GM12865 (cell line): ENCODE results near the gene MAPT.

Source experiments
- DNase-seq: peaks from one replicate; pipeline ENCODE4 v3.0.0; 2010; ENCODE audit warnings: low read depth
- H3K4me3 ChIP-seq: 2 replicates; pipeline ENCODE4 v1.5.1; 2011; ENCODE audit warnings: mild to moderate bottlenecking, low read depth, low read length, control low read depth
- TF ChIP-seq, protein P1 (sequence below): IDR thresholded peaks from 2 replicates; pipeline ENCODE4 v1.5.1; 2011; ENCODE audit warnings: low read length, control low read depth, low read depth, inconsistent platforms; ENCODE audit not compliant: insufficient read depth; ENCODE audit errors: missing control alignments

MAPT gene

DNA sequence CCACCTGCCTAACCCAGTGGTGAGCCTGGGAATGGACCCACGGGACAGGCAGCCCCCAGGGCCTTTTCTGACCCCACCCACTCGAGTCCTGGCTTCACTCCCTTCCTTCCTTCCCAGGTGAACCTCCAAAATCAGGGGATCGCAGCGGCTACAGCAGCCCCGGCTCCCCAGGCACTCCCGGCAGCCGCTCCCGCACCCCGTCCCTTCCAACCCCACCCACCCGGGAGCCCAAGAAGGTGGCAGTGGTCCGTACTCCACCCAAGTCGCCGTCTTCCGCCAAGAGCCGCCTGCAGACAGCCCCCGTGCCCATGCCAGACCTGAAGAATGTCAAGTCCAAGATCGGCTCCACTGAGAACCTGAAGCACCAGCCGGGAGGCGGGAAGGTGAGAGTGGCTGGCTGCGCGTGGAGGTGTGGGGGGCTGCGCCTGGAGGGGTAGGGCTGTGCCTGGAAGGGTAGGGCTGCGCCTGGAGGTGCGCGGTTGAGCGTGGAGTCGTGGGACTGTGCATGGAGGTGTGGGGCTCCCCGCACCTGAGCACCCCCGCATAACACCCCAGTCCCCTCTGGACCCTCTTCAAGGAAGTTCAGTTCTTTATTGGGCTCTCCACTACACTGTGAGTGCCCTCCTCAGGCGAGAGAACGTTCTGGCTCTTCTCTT, 102.1 kb downstream of the MAPT start:
- DNase-seq = no peak
- TF ChIP-seq, protein P1, sequence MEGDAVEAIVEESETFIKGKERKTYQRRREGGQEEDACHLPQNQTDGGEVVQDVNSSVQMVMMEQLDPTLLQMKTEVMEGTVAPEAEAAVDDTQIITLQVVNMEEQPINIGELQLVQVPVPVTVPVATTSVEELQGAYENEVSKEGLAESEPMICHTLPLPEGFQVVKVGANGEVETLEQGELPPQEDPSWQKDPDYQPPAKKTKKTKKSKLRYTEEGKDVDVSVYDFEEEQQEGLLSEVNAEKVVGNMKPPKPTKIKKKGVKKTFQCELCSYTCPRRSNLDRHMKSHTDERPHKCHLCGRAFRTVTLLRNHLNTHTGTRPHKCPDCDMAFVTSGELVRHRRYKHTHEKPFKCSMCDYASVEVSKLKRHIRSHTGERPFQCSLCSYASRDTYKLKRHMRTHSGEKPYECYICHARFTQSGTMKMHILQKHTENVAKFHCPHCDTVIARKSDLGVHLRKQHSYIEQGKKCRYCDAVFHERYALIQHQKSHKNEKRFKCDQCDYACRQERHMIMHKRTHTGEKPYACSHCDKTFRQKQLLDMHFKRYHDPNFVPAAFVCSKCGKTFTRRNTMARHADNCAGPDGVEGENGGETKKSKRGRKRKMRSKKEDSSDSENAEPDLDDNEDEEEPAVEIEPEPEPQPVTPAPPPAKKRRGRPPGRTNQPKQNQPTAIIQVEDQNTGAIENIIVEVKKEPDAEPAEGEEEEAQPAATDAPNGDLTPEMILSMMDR = no peak
- no peak overlapping the region for H3K4me3 ChIP-seq

DNA sequence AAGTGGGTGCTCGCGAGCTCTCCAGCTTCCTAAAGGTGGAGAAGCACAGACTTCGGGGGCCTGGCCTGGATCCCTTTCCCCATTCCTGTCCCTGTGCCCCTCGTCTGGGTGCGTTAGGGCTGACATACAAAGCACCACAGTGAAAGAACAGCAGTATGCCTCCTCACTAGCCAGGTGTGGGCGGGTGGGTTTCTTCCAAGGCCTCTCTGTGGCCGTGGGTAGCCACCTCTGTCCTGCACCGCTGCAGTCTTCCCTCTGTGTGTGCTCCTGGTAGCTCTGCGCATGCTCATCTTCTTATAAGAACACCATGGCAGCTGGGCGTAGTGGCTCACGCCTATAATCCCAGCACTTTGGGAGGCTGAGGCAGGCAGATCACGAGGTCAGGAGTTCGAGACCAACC, 102.8 kb downstream of the MAPT start:
- TF ChIP-seq, protein P1 = no peak
- DNase-seq = no peak
- H3K4me3 ChIP-seq = no peak overlapping the region

DNA sequence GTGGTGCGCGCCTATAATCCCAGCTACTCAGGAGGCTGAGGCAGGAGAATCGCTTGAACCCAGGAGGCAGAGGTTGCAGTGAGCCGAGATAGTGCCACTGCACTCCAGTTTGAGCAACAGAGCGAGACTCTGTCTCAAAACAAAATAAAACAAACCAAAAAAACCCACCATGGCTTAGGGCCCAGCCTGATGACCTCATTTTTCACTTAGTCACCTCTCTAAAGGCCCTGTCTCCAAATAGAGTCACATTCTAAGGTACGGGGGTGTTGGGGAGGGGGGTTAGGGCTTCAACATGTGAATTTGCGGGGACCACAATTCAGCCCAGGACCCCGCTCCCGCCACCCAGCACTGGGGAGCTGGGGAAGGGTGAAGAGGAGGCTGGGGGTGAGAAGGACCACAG, 103.3 kb downstream of the MAPT start:
- H3K4me3 ChIP-seq = no peak overlapping the region
- DNase-seq = no peak
- TF ChIP-seq, protein P1 = no peak

DNA sequence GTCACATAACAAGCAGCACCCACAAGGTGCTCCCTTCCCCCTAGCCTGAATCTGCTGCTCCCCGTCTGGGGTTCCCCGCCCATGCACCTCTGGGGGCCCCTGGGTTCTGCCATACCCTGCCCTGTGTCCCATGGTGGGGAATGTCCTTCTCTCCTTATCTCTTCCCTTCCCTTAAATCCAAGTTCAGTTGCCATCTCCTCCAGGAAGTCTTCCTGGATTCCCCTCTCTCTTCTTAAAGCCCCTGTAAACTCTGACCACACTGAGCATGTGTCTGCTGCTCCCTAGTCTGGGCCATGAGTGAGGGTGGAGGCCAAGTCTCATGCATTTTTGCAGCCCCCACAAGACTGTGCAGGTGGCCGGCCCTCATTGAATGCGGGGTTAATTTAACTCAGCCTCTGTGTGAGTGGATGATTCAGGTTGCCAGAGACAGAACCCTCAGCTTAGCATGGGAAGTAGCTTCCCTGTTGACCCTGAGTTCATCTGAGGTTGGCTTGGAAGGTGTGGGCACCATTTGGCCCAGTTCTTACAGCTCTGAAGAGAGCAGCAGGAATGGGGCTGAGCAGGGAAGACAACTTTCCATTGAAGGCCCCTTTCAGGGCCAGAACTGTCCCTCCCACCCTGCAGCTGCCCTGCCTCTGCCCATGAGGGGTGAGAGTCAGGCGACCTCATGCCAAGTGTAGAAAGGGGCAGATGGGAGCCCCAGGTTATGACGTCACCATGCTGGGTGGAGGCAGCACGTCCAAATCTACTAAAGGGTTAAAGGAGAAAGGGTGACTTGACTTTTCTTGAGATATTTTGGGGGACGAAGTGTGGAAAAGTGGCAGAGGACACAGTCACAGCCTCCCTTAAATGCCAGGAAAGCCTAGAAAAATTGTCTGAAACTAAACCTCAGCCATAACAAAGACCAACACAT, 104.9 kb downstream of the MAPT start, which contains the start of gene STH:
STH (plus strand) TSS at position 264 of the 913 bp plus-strand sequence; CDS start at position 294, 30 bp downstream.
- TF ChIP-seq, protein P1 = no peak
- DNase-seq = no peak
- no peak within 1 kb of the TSS for H3K4me3 ChIP-seq

DNA sequence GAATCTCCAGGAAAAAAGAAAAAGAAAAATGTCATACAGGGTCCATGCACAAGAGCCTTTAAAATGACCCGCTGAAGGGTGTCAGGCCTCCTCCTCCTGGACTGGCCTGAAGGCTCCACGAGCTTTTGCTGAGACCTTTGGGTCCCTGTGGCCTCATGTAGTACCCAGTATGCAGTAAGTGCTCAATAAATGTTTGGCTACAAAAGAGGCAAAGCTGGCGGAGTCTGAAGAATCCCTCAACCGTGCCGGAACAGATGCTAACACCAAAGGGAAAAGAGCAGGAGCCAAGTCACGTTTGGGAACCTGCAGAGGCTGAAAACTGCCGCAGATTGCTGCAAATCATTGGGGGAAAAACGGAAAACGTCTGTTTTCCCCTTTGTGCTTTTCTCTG, 105.5 kb downstream of the MAPT start:
- TF ChIP-seq, protein P1 = no peak
- H3K4me3 ChIP-seq = no peak overlapping the region
- DNase-seq = no peak

DNA sequence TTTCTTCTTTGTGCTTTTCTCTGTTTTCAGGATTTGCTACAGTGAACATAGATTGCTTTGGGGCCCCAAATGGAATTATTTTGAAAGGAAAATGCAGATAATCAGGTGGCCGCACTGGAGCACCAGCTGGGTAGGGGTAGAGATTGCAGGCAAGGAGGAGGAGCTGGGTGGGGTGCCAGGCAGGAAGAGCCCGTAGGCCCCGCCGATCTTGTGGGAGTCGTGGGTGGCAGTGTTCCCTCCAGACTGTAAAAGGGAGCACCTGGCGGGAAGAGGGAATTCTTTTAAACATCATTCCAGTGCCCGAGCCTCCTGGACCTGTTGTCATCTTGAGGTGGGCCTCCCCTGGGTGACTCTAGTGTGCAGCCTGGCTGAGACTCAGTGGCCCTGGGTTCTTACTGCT, 105.9 kb downstream of the MAPT start:
- no peak for DNase-seq
- H3K4me3 ChIP-seq = no peak overlapping the region
- TF ChIP-seq, protein P1 = no peak

DNA sequence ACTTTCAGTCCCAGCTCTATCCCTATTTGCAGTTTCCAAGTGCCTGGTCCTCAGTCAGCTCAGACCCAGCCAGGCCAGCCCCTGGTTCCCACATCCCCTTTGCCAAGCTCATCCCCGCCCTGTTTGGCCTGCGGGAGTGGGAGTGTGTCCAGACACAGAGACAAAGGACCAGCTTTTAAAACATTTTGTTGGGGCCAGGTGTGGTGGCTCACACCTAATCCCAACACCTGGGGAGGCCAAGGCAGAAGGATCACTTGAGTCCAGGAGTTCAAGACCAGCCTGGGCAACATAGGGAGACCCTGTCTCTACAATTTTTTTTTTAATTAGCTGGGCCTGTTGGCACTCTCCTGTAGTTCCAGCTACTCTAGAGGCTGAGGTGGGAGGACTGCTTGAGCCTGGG, 106.4 kb downstream of the MAPT start:
- TF ChIP-seq, protein P1 = no peak
- no peak for DNase-seq
- H3K4me3 ChIP-seq = no peak overlapping the region
